Measurements from ENCODE around the gene ZNF521.

Gene ZNF521

GRCh38 chr18:25307192-25307591 lies 44.8 kb downstream of the ZNF521 start:
- no peaks in the 10 kb centered on the region for H3K4me1 ChIP-seq (ENCODE audit: insufficient read depth, low read length)
- no peak overlapping the region for H3K4me3 ChIP-seq (ENCODE audit: low read depth in 1 of 2, low read length in 2 of 2)
- no peak overlapping the region for H3K27ac ChIP-seq (ENCODE audit: low read depth, low read length)
- H3K27me3 ChIP-seq (ENCODE audit: control insufficient read depth in 1 of 2, insufficient read depth in 2 of 2, low read length in 2 of 2): no peaks in the 10 kb centered on the region
- no peak overlapping the region for H3K9ac ChIP-seq (ENCODE audit: low read length)
- no peaks in the 10 kb centered on the region for H3K36me3 ChIP-seq (ENCODE audit: insufficient read depth, low read length)
- no peaks in the 10 kb centered on the region for H3K9me3 ChIP-seq (ENCODE audit: low read length)

GRCh38 chr18:25306671-25307070 lies 45.3 kb downstream of the ZNF521 start:
- no peaks in the 10 kb centered on the region for H3K4me1 ChIP-seq (ENCODE audit: insufficient read depth, low read length)
- H3K36me3 ChIP-seq (ENCODE audit: insufficient read depth, low read length): no peaks in the 10 kb centered on the region
- no peaks in the 10 kb centered on the region for H3K27me3 ChIP-seq (ENCODE audit: control insufficient read depth in 1 of 2, insufficient read depth in 2 of 2, low read length in 2 of 2)
- no peak overlapping the region for H3K27ac ChIP-seq (ENCODE audit: low read depth, low read length)
- no peak overlapping the region for H3K4me3 ChIP-seq (ENCODE audit: low read depth in 1 of 2, low read length in 2 of 2)
- no peaks in the 10 kb centered on the region for H3K9me3 ChIP-seq (ENCODE audit: low read length)
- H3K9ac ChIP-seq (ENCODE audit: low read length): no peak overlapping the region

GRCh38 chr18:25305584-25305983 lies 46.4 kb downstream of the ZNF521 start:
- Histone ChIP-seq H3K4me3 (ENCODE audit: low read depth in 1 of 2, low read length in 2 of 2) (no peak overlapping the region), H3K27me3 (ENCODE audit: control insufficient read depth in 1 of 2, insufficient read depth in 2 of 2, low read length in 2 of 2) (no peaks in the 10 kb centered on the region), H3K4me1 (ENCODE audit: insufficient read depth, low read length) (no peaks in the 10 kb centered on the region), H3K9me3 (ENCODE audit: low read length) (no peaks in the 10 kb centered on the region), H3K9ac (ENCODE audit: low read length) (no peak overlapping the region), H3K36me3 (ENCODE audit: insufficient read depth, low read length) (no peaks in the 10 kb centered on the region), H3K27ac (ENCODE audit: low read depth, low read length) (no peak overlapping the region)

- Histone ChIP-seq H3K27ac (ENCODE audit: low read depth, low read length) (no peak overlapping the region), H3K9me3 (ENCODE audit: low read length) (no peaks in the 10 kb centered on the region), H3K4me3 (ENCODE audit: low read depth in 1 of 2, low read length in 2 of 2) (no peak overlapping the region), H3K27me3 (ENCODE audit: control insufficient read depth in 1 of 2, insufficient read depth in 2 of 2, low read length in 2 of 2) (no peaks in the 10 kb centered on the region), H3K36me3 (ENCODE audit: insufficient read depth, low read length) (no peaks in the 10 kb centered on the region), H3K4me1 (ENCODE audit: insufficient read depth, low read length) (no peaks in the 10 kb centered on the region), H3K9ac (ENCODE audit: low read length) (no peak overlapping the region)
These were observed 51.5 kb downstream of the ZNF521 start for GRCh38 chr18:25300492-25300891.

GRCh38 chr18:25299426-25300300 lies 52.3 kb downstream of the ZNF521 start:
- Histone ChIP-seq H3K36me3 (ENCODE audit: insufficient read depth, low read length) (no peaks in the 10 kb centered on the region), H3K9ac (ENCODE audit: low read length) (no peak overlapping the region), H3K4me1 (ENCODE audit: insufficient read depth, low read length) (no peaks in the 10 kb centered on the region), H3K4me3 (ENCODE audit: low read depth in 1 of 2, low read length in 2 of 2) (no peak overlapping the region), H3K27ac (ENCODE audit: low read depth, low read length) (no peak overlapping the region), H3K9me3 (ENCODE audit: low read length) (no peaks in the 10 kb centered on the region), H3K27me3 (ENCODE audit: control insufficient read depth in 1 of 2, insufficient read depth in 2 of 2, low read length in 2 of 2) (no peaks in the 10 kb centered on the region)

- Histone ChIP-seq H3K9me3 (ENCODE audit: low read length) (no peaks in the 10 kb centered on the region), H3K4me1 (ENCODE audit: insufficient read depth, low read length) (no peaks in the 10 kb centered on the region), H3K4me3 (ENCODE audit: low read depth in 1 of 2, low read length in 2 of 2) (no peak overlapping the region), H3K27ac (ENCODE audit: low read depth, low read length) (no peak overlapping the region), H3K27me3 (ENCODE audit: control insufficient read depth in 1 of 2, insufficient read depth in 2 of 2, low read length in 2 of 2) (no peaks in the 10 kb centered on the region), H3K9ac (ENCODE audit: low read length) (no peak overlapping the region), H3K36me3 (ENCODE audit: insufficient read depth, low read length) (no peaks in the 10 kb centered on the region)
These were observed 53.1 kb downstream of the ZNF521 start for GRCh38 chr18:25298853-25299274.

- H3K9me3 ChIP-seq (ENCODE audit: low read length): no peaks in the 10 kb centered on the region
- H3K9ac ChIP-seq (ENCODE audit: low read length): no peak overlapping the region
- H3K27ac ChIP-seq (ENCODE audit: low read depth, low read length): no peak overlapping the region
- no peaks in the 10 kb centered on the region for H3K36me3 ChIP-seq (ENCODE audit: insufficient read depth, low read length)
- no peaks in the 10 kb centered on the region for H3K27me3 ChIP-seq (ENCODE audit: control insufficient read depth in 1 of 2, insufficient read depth in 2 of 2, low read length in 2 of 2)
- H3K4me1 ChIP-seq (ENCODE audit: insufficient read depth, low read length): no peaks in the 10 kb centered on the region
- no peak overlapping the region for H3K4me3 ChIP-seq (ENCODE audit: low read depth in 1 of 2, low read length in 2 of 2)
These were observed 56.3 kb downstream of the ZNF521 start for GRCh38 chr18:25295624-25296138.

- Histone ChIP-seq H3K4me3 (ENCODE audit: low read depth in 1 of 2, low read length in 2 of 2) (no peak overlapping the region), H3K27me3 (ENCODE audit: control insufficient read depth in 1 of 2, insufficient read depth in 2 of 2, low read length in 2 of 2) (no peaks in the 10 kb centered on the region), H3K9me3 (ENCODE audit: low read length) (no peaks in the 10 kb centered on the region), H3K9ac (ENCODE audit: low read length) (no peak overlapping the region), H3K4me1 (ENCODE audit: insufficient read depth, low read length) (peaks cover 4% of the 10 kb centered on the region), H3K27ac (ENCODE audit: low read depth, low read length) (no peak overlapping the region), H3K36me3 (ENCODE audit: insufficient read depth, low read length) (no peaks in the 10 kb centered on the region)
These were observed 60.8 kb downstream of the ZNF521 start for GRCh38 chr18:25291150-25291549.

GRCh38 chr18:25289001-25289631 lies 62.9 kb downstream of the ZNF521 start:
- no peak overlapping the region for H3K9ac ChIP-seq (ENCODE audit: low read length)
- peaks cover 4% of the 10 kb centered on the region for H3K4me1 ChIP-seq (ENCODE audit: insufficient read depth, low read length)
- no peaks in the 10 kb centered on the region for H3K27me3 ChIP-seq (ENCODE audit: control insufficient read depth in 1 of 2, insufficient read depth in 2 of 2, low read length in 2 of 2)
- no peak overlapping the region for H3K27ac ChIP-seq (ENCODE audit: low read depth, low read length)
- no peaks in the 10 kb centered on the region for H3K36me3 ChIP-seq (ENCODE audit: insufficient read depth, low read length)
- H3K4me3 ChIP-seq (ENCODE audit: low read depth in 1 of 2, low read length in 2 of 2): no peak overlapping the region
- H3K9me3 ChIP-seq (ENCODE audit: low read length): no peaks in the 10 kb centered on the region

- H3K4me1 ChIP-seq (ENCODE audit: insufficient read depth, low read length): peaks cover 4% of the 10 kb centered on the region
- H3K27me3 ChIP-seq (ENCODE audit: control insufficient read depth in 1 of 2, insufficient read depth in 2 of 2, low read length in 2 of 2): no peaks in the 10 kb centered on the region
- H3K9ac ChIP-seq (ENCODE audit: low read length): no peak overlapping the region
- no peak overlapping the region for H3K27ac ChIP-seq (ENCODE audit: low read depth, low read length)
- no peak overlapping the region for H3K4me3 ChIP-seq (ENCODE audit: low read depth in 1 of 2, low read length in 2 of 2)
- no peaks in the 10 kb centered on the region for H3K36me3 ChIP-seq (ENCODE audit: insufficient read depth, low read length)
- H3K9me3 ChIP-seq (ENCODE audit: low read length): no peaks in the 10 kb centered on the region
These were observed 63.5 kb downstream of the ZNF521 start for GRCh38 chr18:25288340-25288938.

- Histone ChIP-seq H3K27ac (ENCODE audit: low read depth, low read length) (no peak overlapping the region), H3K9me3 (ENCODE audit: low read length) (no peaks in the 10 kb centered on the region), H3K4me1 (ENCODE audit: insufficient read depth, low read length) (peaks cover 10% of the 10 kb centered on the region), H3K9ac (ENCODE audit: low read length) (no peak overlapping the region), H3K4me3 (ENCODE audit: low read depth in 1 of 2, low read length in 2 of 2) (no peak overlapping the region), H3K27me3 (ENCODE audit: control insufficient read depth in 1 of 2, insufficient read depth in 2 of 2, low read length in 2 of 2) (no peaks in the 10 kb centered on the region), H3K36me3 (ENCODE audit: insufficient read depth, low read length) (no peaks in the 10 kb centered on the region)
These were observed 64.9 kb downstream of the ZNF521 start for GRCh38 chr18:25287106-25287505.
